GM12872 (cell line): Measurements from ENCODE around the gene LAMA2.

Experiments used
- TF ChIP-seq, protein P1 (sequence below): IDR thresholded peaks from 3 replicates; pipeline ENCODE4 v1.5.1; 2011; ENCODE audit warnings: low read depth, mild to moderate bottlenecking, low read length, moderate library complexity; ENCODE audit not compliant: insufficient read depth

The LAMA2 gene

DNA sequence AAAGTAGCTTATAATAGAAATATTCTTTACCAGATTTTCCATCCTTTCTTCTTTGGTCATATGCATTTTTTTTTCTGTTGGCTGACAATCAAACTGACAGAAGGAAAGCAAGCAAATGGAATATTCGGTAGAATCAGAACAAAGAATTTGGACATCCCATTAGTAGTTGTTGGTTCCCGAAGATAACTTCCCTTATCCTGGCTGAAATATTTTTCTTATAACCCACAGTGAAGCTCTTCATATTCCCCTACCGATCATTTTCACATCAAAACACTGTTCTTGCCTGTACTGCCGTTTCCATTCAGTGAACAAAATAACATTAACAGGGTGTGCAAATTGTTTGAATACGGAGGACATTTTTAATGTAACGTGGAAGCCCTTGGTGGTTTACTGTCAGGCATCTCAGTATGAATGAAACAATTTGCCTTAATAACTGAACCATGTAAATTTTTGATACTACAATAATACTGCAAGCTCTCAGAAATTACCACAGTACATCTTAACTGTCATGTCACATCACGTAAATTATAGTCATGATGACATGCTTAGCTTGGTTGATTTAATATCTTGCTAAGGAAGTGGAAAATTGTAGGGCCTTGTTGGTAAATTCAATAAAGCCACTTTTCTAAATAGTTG is 311.5 kb downstream of the LAMA2 start:
- TF ChIP-seq, protein P1, sequence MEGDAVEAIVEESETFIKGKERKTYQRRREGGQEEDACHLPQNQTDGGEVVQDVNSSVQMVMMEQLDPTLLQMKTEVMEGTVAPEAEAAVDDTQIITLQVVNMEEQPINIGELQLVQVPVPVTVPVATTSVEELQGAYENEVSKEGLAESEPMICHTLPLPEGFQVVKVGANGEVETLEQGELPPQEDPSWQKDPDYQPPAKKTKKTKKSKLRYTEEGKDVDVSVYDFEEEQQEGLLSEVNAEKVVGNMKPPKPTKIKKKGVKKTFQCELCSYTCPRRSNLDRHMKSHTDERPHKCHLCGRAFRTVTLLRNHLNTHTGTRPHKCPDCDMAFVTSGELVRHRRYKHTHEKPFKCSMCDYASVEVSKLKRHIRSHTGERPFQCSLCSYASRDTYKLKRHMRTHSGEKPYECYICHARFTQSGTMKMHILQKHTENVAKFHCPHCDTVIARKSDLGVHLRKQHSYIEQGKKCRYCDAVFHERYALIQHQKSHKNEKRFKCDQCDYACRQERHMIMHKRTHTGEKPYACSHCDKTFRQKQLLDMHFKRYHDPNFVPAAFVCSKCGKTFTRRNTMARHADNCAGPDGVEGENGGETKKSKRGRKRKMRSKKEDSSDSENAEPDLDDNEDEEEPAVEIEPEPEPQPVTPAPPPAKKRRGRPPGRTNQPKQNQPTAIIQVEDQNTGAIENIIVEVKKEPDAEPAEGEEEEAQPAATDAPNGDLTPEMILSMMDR: no peak

- TF ChIP-seq, protein P1: no peak
These were observed 312.2 kb downstream of the LAMA2 start for GRCh38 chr6:129195161-129195560.

GRCh38 chr6:129195643-129196042 is 312.7 kb downstream of the LAMA2 start:
- TF ChIP-seq, protein P1: no peak

DNA sequence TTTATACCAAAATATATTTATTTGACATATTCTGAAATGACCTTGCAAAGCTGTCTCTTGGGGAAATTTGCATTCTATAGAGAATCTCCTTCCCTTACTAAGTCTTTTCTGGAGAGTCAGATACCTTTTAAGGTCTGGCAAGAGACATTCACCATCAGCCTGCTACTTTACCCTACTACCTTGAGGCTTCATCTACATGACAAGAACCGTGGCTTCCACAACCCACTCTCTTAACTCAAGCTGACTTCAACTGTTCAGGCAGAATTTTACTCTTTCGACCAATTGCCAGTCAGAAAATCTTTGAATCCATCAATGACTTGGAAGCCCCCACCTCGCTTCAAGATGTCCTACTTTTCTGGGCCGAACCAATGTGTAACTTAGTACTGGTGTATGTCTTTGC is 314.2 kb downstream of the LAMA2 start:
- TF ChIP-seq, protein P1: no peak

DNA sequence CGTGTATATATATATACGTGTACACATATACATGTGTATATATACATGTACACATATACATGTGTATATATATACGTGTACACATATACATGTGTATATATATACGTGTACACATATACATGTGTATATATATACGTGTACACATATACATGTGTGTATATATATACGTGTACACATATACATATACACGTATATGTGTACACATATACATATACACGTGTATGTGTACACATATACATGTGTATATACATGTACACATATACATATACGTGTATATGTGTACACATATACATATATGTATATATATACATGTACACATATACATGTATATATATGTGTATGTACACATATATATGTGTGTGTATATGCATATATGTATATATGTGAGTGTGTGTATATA is 317.2 kb downstream of the LAMA2 start:
- TF ChIP-seq, protein P1: no peak

GRCh38 chr6:129203190-129203900 is 320.4 kb downstream of the LAMA2 start:
- TF ChIP-seq, protein P1: no peak

- TF ChIP-seq, protein P1: no peak
These were observed 323.9 kb downstream of the LAMA2 start for GRCh38 chr6:129206821-129207220.
